ENCODE results near the gene DNAJC10.

DNA sequence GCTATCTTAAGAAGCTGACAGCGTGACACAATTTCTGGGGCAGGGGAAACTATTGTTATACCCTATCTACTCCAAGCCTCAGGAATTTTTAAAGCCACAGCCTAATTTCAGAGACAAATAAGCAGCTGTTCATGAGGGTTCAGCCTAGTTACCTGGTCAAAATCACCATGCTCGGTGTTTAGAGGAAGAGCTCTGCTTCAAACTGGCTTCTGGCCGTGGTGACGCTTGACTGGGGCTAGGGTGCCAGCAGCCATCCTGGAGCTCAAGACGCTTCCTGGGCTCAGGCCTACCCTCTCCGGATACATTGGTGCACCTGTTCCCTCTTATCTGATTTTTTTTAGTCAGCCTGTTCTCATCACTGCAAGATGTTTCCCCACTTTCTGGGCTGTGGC, 108.7 kb downstream of the DNAJC10 start:
- TF ChIP-seq POLR2A (IDR thresholded peaks at IDR 0.05) = no peak
- TF ChIP-seq, protein P1, sequence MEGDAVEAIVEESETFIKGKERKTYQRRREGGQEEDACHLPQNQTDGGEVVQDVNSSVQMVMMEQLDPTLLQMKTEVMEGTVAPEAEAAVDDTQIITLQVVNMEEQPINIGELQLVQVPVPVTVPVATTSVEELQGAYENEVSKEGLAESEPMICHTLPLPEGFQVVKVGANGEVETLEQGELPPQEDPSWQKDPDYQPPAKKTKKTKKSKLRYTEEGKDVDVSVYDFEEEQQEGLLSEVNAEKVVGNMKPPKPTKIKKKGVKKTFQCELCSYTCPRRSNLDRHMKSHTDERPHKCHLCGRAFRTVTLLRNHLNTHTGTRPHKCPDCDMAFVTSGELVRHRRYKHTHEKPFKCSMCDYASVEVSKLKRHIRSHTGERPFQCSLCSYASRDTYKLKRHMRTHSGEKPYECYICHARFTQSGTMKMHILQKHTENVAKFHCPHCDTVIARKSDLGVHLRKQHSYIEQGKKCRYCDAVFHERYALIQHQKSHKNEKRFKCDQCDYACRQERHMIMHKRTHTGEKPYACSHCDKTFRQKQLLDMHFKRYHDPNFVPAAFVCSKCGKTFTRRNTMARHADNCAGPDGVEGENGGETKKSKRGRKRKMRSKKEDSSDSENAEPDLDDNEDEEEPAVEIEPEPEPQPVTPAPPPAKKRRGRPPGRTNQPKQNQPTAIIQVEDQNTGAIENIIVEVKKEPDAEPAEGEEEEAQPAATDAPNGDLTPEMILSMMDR (IDR thresholded peaks at IDR 0.05) = no peak
